ENCODE measurements around the gene SDK2. TPM values are rescaled to one million over a fixed set of nuclear protein-coding genes. Genes with fewer than 3 reads are reported as not detected.

SDK2 gene
- total RNA-seq, 4 donors from 2014 or later = 1.5 to 7.0 (median 3.7) TPM

DNA sequence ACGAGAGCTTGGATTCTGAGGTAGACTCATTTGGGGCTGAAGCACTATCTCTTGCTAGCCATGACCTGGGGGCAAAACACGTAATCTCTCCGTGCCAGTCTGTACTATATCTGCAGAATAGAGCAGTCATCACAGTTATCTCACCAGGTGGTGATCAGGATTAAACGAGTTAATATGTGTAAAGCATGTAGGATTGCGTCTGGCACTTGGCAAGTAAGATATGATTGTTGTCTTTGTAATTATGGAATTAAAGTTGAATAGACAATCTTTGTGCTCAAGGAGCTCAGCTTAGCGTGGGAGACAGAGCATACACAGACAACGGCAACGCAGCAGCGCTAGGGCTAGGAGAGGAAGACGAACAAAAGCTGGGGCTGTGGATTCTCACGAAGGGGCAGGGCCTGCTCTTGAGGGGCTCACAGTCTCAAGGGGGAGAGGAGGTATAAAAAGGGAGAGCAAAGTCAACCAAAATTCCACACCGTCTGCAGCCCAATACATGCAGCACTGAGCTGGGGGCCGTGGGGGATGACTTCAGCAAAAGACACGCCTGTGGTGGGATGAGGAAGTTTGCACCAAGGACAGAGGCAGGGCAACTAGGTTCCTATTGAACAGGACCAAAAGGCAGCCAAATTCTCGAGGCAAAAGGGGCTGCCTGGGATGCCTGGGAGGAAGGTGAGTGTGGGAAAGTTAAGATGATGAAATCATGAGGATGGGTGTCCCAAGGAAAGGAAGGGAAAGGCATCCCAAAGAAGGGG is 68.6 kb downstream of the SDK2 start:
- Histone ChIP-seq H3K9me3 (no peaks in the 10 kb centered on the region), H3K27ac (no peak overlapping the region), H3K27me3 (no peaks in the 10 kb centered on the region), H3K4me1 (no peaks in the 10 kb centered on the region), H3K36me3 (no peaks in the 10 kb centered on the region), H3K4me3 (replicated peaks in 1 of 3) (no peak overlapping the region)
- intact Hi-C loops (cut with DNase I) = no loop called here
- TF ChIP-seq, protein P1, sequence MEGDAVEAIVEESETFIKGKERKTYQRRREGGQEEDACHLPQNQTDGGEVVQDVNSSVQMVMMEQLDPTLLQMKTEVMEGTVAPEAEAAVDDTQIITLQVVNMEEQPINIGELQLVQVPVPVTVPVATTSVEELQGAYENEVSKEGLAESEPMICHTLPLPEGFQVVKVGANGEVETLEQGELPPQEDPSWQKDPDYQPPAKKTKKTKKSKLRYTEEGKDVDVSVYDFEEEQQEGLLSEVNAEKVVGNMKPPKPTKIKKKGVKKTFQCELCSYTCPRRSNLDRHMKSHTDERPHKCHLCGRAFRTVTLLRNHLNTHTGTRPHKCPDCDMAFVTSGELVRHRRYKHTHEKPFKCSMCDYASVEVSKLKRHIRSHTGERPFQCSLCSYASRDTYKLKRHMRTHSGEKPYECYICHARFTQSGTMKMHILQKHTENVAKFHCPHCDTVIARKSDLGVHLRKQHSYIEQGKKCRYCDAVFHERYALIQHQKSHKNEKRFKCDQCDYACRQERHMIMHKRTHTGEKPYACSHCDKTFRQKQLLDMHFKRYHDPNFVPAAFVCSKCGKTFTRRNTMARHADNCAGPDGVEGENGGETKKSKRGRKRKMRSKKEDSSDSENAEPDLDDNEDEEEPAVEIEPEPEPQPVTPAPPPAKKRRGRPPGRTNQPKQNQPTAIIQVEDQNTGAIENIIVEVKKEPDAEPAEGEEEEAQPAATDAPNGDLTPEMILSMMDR (IDR thresholded peaks at IDR 0.05) = no peak
- TF ChIP-seq POLR2A (IDR thresholded peaks at IDR 0.05) = no peak
- DNase-seq = no peak
- WGBS, 2 donors = 68 to 82% methylated on average over 15 of the region's 15 CpGs

DNA sequence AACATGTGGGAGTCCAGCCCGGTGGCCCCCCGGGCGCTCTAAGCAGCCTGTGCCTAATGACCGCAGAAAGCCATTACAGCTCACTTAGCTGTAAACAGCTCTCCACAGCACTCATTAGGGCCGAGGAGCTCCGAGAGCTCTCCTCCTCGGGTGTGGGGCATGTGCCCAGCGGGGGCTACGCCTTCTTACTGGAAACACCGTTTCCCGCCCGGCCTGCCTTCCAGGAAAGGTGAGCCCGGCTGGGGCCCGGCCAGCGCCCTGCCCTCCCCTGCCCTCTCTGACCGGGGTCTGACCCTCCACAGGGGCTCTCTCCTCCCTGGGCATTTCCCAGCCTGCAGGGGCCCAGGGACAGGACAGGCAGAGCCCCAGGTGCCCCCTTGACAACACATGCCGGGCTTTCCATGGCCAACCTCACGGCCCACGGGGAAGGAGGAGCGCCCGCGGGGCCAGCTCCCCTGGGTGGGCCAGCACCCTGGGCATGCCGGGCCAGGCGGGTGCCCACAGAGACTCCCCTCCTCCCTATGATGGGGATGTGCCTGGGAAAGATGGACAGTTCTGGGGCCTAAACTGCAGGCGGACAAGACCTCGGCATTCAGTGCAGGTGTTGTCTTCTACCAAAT is 72.6 kb downstream of the SDK2 start:
- intact Hi-C loops (cut with DNase I) = no loop called here
- Histone ChIP-seq H3K9me3 (no peaks in the 10 kb centered on the region), H3K4me1 (no peaks in the 10 kb centered on the region), H3K4me3 (replicated peaks in 1 of 3) (no peak overlapping the region), H3K36me3 (no peaks in the 10 kb centered on the region), H3K27ac (no peak overlapping the region), H3K27me3 (no peaks in the 10 kb centered on the region)
- TF ChIP-seq POLR2A (IDR thresholded peaks at IDR 0.05) = no peak
- no peak for DNase-seq
- 67 to 73% methylated on average over 8 to 17 of the region's 26 CpGs for WGBS, 2 donors

DNA sequence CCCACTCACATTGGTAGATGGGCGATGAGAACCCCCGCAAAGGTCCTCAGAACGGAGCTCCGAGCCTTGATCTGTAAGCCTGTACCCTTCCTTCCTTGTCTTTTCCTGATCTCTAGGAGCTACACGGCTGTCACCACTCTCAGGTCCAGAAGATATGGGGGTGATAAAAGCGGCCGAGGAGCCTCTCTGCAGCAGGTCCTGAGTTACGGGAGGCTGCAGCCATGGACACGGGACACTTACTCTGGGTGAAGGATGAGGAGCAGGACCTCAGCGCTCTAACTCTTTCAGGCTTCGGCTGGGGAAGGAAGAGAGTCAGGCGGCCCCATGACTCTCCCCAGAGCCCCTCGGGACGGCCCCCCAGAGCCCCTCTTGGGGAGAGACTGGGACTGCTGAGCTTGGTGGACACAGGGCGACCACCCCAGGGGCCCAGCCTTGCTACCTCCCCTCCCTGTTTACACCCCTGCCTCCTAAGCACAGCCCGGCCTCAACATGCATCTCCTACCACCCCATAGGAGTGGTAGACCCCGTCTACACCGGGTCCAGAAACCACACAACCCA is 74.4 kb downstream of the SDK2 start:
- TF ChIP-seq, protein P1 (IDR thresholded peaks at IDR 0.05) = no peak
- no peak for TF ChIP-seq POLR2A (IDR thresholded peaks at IDR 0.05)
- no peak for DNase-seq
- H3K27ac ChIP-seq = no peak overlapping the region
- no peaks in the 10 kb centered on the region for H3K27me3 ChIP-seq
- 80 to 84% methylated on average over 12 to 18 of the region's 18 CpGs for WGBS, 2 donors
- H3K4me3 ChIP-seq (replicated peaks in 1 of 3) = no peak overlapping the region
- intact Hi-C loops (cut with DNase I) = no loop called here
- H3K4me1 ChIP-seq = no peaks in the 10 kb centered on the region
- H3K9me3 ChIP-seq = no peaks in the 10 kb centered on the region
- H3K36me3 ChIP-seq = no peaks in the 10 kb centered on the region

DNA sequence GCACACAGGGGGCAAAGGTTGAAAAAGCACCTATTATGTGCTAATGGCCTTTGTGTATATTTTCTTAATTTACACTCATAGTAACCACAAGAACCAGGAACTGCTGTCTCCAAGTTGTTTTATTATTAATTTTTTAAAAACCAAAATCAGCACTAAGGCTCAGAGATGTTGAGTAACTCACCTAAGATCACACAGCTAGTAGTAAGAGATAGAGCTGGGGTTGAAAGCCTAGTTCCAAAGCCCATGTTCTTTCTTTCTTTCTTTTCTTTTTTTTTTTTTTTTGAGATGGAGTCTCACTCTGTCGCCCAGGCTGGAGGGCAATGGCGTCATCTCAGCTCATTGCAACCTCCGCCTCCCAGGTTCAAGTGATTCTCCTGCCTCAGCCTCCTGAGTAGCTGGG is 75.3 kb downstream of the SDK2 start:
- TF ChIP-seq POLR2A (IDR thresholded peaks at IDR 0.05) = no peak
- TF ChIP-seq, protein P1 (IDR thresholded peaks at IDR 0.05) = no peak
- no peak overlapping the region for H3K27ac ChIP-seq
- intact Hi-C loops (cut with DNase I) = no loop called here
- no peak overlapping the region for H3K4me3 ChIP-seq (replicated peaks in 1 of 3)
- no peaks in the 10 kb centered on the region for H3K36me3 ChIP-seq
- H3K4me1 ChIP-seq = no peaks in the 10 kb centered on the region
- H3K27me3 ChIP-seq = no peaks in the 10 kb centered on the region
- WGBS, 2 donors = 91 to 98% methylated on average over 3 of the region's 3 CpGs
- DNase-seq = no peak
- no peaks in the 10 kb centered on the region for H3K9me3 ChIP-seq

DNA sequence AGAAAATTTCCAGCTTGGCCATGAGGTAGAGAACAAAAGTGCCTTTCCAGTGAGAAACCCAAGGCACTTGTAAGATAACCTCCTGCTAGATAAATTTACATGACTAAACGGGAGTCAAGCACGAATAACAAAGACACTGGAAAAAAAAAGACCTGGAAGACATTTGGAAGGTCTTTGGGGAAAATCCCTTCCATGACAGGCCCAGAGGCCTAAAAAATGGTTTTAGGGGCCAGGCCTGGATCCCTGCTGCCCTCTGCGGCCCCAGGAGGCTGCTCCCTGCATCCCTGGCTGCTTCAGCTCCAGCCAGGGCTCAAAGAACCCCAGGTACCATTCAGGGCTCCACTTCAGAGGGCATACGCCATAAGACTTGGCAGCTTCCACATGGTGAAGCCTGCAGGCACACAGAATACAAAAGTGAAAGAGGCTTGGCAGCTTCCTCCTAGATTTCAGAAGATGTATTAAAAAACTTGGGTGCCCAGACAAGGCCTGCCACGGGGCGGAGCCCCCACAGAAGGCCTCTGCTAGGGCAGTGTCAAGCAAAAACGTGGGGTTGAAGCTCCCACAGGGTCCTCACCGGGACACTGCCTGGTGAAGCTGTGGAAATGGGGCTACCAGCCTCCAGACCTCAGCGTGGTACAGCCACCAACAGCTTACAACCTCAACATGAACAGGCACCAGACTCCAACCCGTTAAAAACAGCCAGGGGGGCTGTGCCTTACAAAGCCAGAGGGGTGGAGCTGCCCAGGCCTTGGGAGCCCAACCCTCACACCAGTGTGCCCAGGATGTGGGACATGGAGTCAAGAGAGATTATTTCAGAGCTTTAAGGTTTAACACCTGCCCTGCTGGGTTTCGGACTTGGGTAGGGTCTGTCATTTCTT is 77.1 kb downstream of the SDK2 start:
- intact Hi-C loops (cut with DNase I) = no loop called here
- Histone ChIP-seq H3K9me3 (no peaks in the 10 kb centered on the region), H3K36me3 (no peaks in the 10 kb centered on the region), H3K27ac (no peak overlapping the region), H3K4me1 (no peaks in the 10 kb centered on the region), H3K4me3 (replicated peaks in 1 of 3) (no peak overlapping the region), H3K27me3 (no peaks in the 10 kb centered on the region)
- 64 to 78% methylated on average over 9 to 11 of the region's 11 CpGs for WGBS, 2 donors
- no peak for TF ChIP-seq POLR2A (IDR thresholded peaks at IDR 0.05)
- TF ChIP-seq, protein P1 (IDR thresholded peaks at IDR 0.05) = no peak
- DNase-seq = peak in 1 of 2 donors; percentile 53

Data from thyroid gland (tissue), 4 donors.